Stromal cell of bone marrow (primary cell): Measurements from ENCODE around the gene SBDS.

Experiments used
- DNase-seq: peaks from one replicate; pipeline ENCODE4 v3.0.0-alpha.2; 2012; ENCODE audit warnings: low read depth

SBDS gene

DNA sequence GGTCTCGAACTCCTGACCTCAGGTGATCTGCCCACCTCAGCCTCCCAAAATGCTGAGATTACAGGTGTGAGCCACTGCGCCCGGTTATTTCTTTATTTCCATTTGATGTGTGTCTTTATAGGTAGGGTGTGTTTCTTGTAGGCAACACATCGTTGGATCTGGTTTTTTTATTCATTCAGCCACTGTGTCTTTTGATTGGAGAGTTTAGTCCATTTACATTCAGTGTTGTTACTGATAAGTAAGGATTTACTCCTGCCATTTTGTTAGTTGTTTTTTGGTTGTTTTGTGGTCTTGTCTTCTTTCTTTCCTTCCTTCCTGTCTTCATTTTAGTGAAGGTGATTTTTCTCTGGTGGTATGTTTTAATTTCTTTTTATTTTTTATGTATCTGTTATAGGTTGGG lies 57.4 kb downstream of the SBDS start:
- DNase-seq = no peak
